HG02610 (cell line): ENCODE data around the gene LAMA3.

ENCODE experiments used
- ATAC-seq: cut with Tn5 transposase; IDR thresholded peaks from one replicate; pipeline ENCODE4 v1.9.1; 2021; ENCODE audit warnings: mild to moderate bottlenecking, moderate library complexity; ENCODE audit not compliant: unreplicated experiment

Gene LAMA3

DNA sequence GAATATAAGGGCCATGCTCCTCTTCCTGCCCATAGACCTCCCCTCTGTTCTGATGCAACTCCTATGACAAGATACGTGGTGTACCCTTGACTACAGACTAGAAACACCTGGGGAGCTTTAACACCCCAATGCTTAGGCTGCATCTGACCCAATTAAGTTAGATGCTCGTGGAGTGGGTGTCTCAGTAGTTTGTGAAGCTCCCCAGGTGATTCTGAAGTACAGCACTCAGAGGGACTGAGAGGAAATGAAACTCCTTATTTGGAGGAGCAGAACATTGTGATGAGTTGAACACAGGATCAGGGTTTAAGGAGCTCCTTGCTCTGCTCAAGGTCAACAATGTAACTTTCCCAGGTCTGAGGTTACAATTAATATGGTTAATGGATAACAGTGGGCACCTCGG is 245.0 kb downstream of the LAMA3 start:
- no peak for ATAC-seq

DNA sequence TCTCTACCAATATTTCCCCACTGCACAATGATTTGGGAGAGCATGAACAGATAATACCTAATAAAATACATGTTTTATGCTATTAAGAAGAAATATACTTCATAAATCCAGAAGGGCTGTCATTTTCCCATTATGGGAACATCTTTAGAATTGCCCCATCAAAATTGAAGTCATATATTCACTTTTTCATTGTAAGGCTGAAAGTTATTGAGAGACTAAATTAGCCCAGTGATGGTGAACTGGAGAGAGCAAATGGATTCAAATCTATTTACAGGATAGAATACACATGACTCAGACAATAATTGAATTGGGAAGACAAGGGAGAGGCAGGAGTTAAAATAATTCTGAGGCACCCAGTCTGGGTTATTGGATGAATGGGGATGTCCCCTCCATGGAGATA is 245.6 kb downstream of the LAMA3 start:
- no peak for ATAC-seq

DNA sequence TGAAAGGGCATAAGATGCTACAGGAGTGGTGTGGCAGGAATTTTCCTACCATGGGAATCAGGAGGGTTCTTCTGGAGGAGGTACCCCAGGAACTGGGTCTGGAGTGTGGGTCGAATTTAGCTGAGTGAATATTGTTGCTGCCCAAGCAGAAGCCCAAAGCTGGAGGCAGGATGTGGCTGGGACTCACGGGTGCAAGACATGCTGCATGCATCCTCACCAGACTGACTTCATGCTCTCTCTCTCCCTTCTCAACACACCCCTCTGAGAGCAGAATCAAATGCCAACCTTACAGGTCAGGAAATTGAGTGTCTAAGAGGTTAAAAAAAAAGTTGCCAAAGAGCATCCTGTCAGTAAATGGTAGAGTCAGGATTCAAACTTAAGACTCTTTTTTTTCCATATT is 246.6 kb downstream of the LAMA3 start:
- no peak for ATAC-seq

DNA sequence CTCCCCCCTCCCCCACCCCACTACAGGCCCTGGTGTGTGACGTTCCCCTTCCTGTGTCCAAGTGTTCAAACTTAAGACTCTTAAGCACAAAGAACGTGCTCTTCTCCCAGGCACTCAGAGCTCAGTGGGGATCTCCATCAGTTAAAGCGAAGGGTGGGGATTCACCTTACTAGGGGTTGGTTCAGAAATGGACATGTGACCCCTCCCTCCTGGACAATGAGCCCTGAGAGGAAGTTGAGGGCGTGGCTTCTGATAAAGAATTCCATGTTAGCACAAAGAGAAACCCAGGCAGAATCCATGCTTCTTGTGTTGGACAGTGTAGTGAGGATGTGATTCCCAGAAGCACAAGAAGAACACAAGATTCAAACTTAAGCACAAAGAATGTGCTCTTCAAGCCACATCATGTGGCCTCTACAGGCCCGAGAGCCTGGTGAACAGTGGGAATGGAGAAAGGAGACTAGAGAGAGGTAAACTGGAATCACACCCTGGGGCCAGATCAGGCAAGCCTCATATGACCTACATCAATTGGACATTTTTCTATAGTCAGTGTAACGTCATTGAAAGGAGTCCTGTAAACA is 247.2 kb downstream of the LAMA3 start:
- ATAC-seq, result no peak

DNA sequence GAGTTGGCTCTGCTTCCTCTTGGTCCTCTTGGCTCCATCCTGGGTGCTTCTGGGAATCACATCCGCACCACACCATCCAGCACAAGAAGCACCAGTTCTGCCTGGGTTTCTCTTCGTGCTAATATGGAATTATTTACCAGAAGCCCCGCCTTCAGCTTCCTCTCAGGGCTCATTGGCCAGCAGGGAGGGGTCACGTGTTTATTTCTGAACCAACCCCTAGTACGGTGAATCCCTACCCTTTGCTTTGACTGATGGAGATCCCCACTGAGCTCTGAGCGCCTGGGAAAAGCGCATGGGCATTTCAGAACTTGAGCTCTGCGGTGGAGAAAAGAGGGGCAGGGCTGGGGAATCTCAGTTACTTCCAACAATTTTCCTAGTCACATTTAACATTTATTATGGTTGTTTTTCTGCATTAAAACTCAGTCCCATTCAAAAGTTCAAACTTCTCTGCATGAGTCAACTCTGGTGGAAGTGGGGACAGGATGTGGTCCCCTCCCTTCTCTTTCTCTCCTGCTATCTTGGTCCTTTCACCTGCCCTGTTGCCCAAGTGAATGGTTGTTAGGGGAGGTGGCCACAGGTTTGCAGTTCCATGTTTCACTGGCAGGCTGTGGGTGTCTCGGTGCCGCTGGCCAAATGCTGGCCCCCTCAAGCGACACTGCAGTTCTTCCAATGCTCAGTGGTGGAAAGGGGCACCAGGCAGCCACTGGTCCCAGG is 248.9 kb downstream of the LAMA3 start:
- no peak for ATAC-seq

DNA sequence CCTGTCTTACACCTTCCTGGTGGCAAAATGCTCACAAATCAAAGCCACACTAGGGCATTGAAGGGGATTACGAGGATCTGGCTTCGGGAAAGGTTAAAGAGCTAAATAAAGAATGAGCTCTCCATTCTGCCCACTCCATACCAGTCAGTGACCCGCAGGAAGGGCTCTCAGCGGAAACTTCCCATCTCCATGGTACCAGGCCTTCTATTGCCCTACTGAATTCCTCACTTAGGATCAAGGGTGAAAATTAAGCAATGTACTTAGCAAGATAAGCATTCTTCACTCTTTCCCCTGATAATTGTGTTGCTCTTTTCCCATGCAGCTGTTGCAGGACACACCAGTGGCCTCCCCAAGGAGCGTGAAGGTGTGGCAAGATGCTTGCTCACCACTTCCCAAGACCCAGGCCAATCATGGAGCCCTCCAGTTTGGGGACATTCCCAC is 249.7 kb downstream of the LAMA3 start:
- no peak for ATAC-seq

DNA sequence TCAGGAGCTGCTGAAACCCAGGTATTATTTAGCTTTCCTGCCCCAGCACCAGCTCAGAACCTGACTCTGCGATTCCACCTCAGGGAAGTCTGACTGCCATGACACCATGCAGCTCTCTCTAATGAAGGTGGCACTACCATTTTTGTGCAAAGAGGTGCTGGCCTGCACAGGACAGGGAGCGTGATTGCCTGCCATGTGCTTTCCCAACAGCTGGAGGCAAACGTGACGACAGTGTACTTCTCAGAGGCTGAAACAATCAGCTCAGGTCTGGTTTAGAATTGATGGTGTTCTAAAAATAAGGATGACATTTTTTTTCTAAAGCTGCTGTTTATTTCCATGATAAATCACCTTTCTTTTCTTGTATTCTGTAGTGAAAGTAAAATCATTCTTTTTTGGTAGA is 250.1 kb downstream of the LAMA3 start:
- no peak for ATAC-seq

DNA sequence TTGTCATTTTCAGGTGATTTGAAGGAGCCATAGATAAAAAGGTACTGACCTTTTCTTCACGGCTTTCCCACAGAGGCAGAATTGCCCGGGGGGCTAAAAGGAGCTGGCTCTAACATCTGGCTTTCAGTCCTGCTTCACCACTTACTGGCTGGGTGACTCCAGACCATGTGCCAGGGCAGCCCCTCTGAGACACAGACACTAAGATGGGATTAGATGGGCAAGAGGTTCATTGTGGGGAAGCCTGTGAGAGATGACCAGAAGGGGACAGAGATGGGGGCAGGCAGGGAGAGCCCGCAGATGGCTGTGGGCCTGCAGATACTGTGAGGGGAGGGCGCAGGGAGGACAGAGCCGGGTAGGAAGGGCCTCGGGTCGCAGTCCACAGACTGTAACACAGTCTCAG is 250.6 kb downstream of the LAMA3 start:
- no peak for ATAC-seq

DNA sequence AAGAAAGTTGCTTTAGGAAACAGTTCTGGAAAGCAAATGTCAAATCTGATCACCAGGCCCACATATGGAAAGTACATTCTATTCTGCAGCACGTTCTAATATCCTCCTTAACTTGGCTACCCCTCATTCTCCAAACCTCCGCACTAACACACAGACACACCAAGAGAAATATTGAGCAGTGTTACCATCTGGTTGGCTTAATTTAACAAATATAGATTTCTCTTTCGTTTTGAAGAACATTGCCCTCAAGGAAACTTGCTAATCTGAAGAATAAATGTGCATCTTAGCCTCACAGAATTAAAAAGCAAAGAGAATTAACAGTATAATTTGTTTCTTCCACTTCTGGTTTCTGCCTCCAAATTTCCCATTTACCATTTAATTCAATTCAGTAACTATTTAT is 252.5 kb downstream of the LAMA3 start:
- ATAC-seq, result no peak

DNA sequence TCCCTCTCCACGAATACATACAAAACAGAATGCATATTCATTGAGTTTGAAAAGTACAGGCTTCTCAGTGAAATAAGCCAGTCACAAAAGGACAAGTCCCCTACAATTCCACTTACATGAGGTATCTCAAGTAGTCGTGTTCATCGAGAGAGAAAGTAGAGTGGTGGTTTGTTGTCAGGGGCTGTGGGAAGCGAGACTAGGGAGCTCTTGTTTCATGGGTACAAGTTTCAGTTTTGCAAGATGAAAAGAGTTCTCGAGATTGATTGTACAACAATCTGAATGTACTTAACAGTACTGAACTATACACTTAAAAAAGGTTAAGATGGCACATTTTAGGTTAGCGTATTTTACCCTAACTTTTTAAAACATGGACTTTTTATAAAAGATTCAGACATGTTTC is 253.9 kb downstream of the LAMA3 start:
- ATAC-seq, result peak; percentile 74

DNA sequence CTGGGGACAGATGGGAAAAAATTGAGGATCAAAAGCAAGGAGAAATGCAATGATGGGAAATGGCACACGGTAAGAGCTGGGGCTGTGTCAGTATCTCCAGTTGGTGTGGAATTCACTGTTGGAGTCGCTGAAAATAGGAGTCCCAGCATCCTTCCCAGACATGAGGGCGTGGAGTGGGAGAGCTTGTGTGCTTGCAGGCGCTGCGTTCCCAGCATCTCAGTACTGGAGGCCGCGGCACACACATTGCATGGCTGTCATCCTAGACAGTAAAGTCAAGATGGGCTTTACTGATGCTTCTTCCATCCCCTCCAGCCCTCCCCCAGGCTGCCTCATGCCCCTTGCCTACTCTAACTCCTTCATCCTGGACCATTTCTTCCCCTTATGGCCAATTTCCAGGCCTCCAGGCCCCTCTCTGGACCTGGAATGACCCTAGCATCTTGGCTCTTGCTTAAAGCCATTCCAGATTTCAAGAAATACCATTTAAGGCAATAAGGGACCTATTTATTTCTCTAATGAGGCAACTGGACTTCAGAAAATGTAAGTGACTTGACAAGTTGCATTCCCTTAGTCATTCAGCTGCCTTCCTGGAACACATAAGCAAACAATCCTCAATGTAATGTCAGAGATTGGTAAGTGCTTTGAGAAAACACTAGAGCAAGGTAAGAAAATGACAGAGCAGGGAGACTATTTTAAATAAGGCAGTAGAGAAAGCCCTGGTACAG is 254.8 kb downstream of the LAMA3 start:
- no peak for ATAC-seq

DNA sequence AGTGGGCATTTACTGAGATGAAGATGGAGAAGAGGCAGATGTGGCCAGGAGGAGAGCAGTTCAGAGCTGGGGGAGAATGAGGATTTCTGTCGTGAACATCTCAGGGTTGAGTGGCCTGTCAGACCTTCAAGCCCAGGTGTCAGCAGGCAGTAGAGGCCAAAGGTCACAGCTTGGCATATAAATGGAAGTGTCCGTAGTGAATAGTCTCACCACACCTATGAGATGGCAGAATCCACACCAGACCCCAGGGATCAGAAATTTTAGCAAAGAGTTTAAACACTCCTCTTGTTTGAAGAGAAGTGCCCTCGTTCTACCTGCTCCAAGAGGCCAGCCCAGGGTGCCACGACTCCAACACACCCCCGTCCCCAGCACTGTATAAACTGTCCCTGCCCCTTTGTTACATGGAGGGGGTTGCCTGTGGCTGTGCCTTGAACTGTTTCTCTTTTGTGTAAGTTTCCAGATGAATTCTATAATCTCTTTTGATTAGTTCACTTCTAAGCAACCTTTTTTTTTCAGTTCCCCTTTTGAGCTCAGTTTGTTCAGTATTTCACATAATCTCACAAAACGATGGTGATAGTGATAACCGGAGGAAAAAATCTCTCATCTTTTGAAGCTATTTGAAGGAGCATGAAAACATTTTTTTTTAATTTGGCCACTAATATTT is 256.3 kb downstream of the LAMA3 start:
- peak; percentile 62 for ATAC-seq

DNA sequence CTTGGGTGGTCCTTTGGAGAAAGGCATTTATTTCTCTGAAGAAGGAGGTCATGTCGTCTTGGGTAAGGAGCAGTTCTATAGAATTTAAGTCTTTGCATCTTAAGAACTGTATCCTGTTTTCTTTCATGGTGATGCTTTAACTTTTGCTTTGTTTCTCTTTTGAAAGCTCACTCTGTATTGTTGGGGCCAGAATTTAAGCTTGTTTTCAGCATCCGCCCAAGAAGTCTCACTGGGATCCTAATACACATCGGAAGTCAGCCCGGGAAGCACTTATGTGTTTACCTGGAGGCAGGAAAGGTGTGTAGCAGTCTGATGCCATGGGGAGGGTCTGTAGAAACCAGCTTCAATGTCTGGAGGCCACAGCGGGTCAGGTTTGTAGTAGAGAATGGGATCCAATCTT is 260.6 kb downstream of the LAMA3 start:
- ATAC-seq, result no peak

DNA sequence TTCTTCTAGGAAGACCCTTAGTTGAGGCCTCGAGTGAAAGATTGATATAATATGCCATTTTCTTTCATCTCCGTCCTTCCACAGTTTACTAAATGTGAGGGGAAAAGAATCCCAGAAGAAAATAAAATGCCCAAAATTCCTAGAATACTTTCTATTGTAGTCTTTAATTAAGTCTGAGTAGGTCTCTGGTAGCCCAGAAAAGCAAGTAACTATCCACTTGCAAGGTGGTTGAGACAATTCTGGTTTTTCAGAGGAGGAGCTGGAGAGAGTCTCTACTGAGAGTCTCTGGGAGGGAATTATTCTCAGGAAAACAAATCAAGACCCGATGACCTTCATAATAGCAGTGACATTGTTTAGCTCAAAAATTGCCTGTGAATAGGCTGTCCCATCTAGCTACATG is 261.4 kb downstream of the LAMA3 start:
- no peak for ATAC-seq

DNA sequence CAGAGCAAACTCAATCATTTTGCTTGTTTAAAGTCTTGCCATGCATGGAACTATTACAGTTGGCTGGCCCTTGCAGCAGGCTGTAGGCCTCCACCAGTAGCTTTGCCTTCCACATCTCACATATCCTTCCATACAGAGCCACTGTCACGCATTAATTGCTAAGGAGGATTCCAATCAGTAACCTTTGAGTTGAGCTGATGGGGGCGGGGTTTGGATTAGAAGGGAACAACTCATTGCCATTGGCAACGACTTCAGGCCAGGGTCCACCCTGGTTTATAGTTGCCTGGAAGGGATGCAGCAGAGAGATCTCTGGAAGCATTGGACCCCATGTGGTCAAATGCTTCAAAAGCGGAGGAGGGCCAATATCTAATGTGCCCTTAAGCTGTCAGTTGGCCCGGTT is 262.0 kb downstream of the LAMA3 start:
- no peak for ATAC-seq

DNA sequence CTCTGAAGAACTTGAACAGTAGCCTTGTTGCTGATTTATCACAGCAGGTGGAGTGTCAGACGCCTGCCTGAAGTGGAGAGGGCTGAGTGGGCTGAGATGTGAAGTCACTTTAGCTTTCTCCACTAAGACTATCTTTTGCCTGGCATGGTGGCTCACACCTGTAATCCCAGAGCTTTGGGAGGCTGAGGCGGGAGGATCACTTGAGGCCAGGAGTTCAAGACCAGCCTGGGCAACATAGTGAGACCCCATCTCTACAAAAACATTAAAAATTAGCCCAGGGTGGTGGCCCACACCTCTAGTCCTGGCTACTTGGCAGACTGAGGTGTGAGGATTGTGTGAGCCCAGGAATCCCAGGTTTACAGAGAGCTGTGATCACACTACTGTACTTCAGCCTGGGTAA is 264.7 kb downstream of the LAMA3 start:
- no peak for ATAC-seq

DNA sequence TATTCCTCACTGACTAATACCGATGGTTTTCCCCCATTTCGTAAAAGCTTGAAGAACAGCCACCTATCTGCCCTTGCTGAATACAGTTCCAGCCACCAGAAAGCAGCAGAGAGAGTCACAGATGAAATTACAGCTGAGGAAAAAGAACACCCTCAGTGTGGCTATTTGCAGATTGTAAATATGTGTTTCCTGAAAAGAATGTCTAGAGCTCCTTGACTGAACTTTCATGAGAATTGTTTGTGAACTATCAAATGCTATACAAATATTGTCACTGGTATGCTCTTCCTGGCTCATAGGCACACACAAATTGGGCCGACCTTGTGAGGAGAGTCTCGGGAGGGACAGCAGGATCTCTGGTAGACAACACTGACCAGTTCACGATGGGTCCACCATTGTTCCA is 267.2 kb downstream of the LAMA3 start:
- no peak for ATAC-seq

DNA sequence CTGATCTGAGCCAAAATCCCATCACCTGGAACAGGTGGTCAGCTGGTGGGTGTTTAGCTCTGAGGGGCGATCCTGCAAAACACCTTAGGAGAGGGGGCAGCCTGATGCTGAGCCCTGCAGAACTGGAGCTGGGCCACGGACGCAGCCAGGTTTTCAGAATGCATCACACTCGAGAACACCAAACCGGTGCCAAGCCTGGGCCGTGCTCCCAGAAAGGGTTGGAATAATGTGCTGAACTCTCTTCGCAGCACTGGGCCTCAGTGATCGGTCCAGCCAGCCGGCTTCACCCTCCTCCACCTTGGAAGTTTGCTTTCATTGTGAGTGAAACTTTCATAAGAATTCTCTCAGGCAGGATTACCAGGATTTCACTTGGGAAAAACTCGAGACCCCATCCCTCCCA is 268.8 kb downstream of the LAMA3 start:
- ATAC-seq, result no peak

DNA sequence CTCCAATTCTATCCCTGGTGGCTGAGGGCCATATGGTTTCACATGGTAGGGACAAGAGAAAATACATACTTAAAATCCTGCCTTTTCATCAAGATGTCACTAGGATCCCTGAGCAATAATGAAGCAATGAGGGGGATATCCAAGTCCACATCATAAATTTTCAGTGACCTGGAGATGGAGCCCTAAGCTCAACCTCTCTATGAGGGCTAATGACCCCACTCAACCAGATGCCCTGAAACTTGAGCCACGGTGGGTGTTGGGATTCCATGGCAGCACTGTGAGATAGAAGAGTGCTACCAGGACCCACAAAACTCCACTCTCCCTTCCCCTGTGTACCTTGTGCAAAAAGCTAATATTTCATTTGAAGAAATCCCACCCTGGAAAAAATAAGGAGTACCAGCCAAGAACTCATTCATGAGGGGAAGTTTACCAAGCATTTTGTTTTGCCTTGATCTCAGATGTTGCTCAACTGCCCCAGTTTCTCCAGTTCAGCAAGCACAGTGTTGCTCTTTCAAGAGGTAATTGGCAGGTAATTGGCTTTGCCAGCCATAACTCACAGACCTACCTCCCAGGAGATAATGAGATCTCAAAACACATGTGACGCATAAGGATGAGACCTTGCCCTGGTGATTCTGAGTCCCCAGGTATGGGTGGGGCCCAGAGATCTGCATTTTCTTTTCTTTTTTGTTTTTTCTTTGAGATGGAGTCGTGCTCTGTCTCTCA is 274.4 kb downstream of the LAMA3 start:
- ATAC-seq, result no peak

DNA sequence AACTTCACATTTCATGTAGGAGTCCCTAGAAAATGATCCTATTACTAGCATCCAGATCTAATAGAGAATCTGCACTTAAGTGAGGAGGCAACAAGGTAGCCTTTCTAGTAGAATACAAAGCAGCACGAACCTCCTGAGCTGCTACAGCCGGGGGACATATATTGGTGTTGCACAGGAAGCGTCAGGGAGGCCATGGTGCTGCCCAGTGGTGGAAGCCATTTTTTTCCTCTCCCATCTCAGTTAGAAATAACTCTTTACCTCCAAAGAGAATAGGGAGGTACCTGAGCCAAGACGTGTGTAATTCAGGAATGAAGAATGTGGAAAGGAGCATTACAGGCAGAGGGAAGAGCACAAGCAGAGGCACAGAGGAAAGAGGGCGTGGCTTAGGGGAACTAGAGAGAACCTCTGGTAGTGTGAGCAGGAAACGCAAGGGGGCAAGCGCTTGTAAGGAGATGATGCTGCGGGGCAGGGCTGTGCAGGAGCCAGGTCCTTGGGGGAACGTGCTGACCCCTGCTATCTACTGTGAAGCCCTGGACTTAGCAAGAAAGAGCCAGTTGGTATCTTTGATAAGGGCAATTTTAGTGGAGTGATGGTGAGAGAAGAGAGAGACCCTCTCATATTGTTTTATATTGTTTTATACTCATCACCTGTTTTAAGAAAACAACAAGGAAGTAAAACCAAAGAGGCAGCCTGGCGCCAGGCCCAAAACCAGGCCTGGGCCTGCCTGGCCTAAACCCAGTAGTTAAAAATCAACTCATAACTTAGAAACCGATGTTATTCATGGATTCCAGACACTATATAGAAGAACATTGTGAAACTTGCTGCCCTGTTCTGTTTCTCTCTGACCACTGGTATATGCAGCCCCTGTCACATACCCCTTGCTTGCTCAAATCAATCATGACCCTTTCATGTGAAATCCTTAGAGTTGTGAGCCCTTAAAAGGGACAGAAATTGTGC is 275.3 kb downstream of the LAMA3 start:
- no peak for ATAC-seq
